Lower leg skin (tissue), 3 donors: Measurements from ENCODE around the gene DIRAS3.

Experiments
- POLR2A ChIP-seq, 2 donors: fragments of 450-650 bp; IDR thresholded peaks; one replicate each; pipeline ENCODE4 v1.6.1; 2016 to 2017; ENCODE audit warnings: antibody characterized with exemption in 2 of 2, mild to moderate bottlenecking in 1 of 2, moderate library complexity in 1 of 2
- TF ChIP-seq, protein P1 (sequence below), 3 donors: fragments of 450-650 bp; IDR thresholded peaks; one replicate each; pipeline ENCODE4 v1.5.1; 2016; ENCODE audit warnings: antibody characterized with exemption in 3 of 3, mild to moderate bottlenecking in 3 of 3, moderate library complexity in 2 of 3

DNA sequence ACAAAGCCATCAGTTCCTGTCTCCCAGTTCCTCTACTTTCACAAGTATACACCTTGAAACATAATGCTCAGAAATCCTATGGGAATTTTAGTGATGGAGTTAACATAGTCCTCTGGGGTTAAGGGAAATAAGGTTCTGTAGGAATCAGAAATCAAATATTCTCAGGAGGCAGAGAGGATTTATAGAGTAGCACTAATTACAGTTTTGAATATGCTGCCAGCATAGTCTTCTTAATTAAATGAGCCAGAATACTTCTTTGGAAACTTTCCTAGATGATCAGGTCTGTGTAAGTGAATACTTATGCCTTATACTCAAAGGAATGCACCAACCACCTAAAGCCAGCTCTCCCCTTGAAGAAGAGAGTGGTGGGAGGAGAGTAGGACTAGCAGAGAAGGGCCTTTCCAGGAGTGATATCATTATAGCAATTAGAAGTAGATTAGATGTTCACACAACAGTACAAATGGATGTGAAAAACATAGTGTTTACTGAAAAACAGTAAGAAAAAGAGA, 31.4 kb upstream of the DIRAS3 start:
- TF ChIP-seq, protein P1, sequence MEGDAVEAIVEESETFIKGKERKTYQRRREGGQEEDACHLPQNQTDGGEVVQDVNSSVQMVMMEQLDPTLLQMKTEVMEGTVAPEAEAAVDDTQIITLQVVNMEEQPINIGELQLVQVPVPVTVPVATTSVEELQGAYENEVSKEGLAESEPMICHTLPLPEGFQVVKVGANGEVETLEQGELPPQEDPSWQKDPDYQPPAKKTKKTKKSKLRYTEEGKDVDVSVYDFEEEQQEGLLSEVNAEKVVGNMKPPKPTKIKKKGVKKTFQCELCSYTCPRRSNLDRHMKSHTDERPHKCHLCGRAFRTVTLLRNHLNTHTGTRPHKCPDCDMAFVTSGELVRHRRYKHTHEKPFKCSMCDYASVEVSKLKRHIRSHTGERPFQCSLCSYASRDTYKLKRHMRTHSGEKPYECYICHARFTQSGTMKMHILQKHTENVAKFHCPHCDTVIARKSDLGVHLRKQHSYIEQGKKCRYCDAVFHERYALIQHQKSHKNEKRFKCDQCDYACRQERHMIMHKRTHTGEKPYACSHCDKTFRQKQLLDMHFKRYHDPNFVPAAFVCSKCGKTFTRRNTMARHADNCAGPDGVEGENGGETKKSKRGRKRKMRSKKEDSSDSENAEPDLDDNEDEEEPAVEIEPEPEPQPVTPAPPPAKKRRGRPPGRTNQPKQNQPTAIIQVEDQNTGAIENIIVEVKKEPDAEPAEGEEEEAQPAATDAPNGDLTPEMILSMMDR (IDR thresholded peaks at IDR 0.05), result no peak
- TF ChIP-seq POLR2A (IDR thresholded peaks at IDR 0.05), result no peak
